ENCODE results near the gene SPR. TPM values are rescaled to one million over a fixed set of nuclear protein-coding genes. Genes with fewer than 3 reads are reported as not detected.

The SPR gene
- total RNA-seq, 1 donor from 2014 or later: 46.2 TPM

GRCh38 chr2:72921088-72921851 lies 34.1 kb downstream of the SPR start:
- peaks cover 55% of the 10 kb centered on the region for H3K4me1 ChIP-seq
- no peak overlapping the region for H3K4me3 ChIP-seq
- no peaks in the 10 kb centered on the region for H3K9me3 ChIP-seq

GRCh38 chr2:72921853-72922252 lies 34.6 kb downstream of the SPR start:
- no peak for DNase-seq
- Histone ChIP-seq H3K27ac (no peak overlapping the region), H3K27me3 (ENCODE audit: low read depth) (peaks cover 98% of the 10 kb centered on the region), H3K9me3 (no peaks in the 10 kb centered on the region), H3K4me1 (peaks cover 49% of the 10 kb centered on the region), H3K4me3 (no peak overlapping the region), H3K36me3 (no peaks in the 10 kb centered on the region)
- no peak for ATAC-seq
- TF ChIP-seq CTCF (IDR thresholded peaks at IDR 0.05): no peak
- intact Hi-C loops (cut with DNase I): no loop called here

More at GRCh38 chr2:72921088-72921851, 34.1 kb downstream of the SPR start:
- H3K27me3 ChIP-seq (ENCODE audit: low read depth): peaks cover 98% of the 10 kb centered on the region
- ATAC-seq: no peak
- H3K36me3 ChIP-seq: no peaks in the 10 kb centered on the region
- H3K27ac ChIP-seq: no peak overlapping the region
- no peak for TF ChIP-seq CTCF (IDR thresholded peaks at IDR 0.05)
- intact Hi-C loops (cut with DNase I): no loop called here
- DNase-seq: no peak

- Histone ChIP-seq H3K4me1 (peaks cover 31% of the 10 kb centered on the region), H3K27ac (no peak overlapping the region), H3K27me3 (ENCODE audit: low read depth) (peaks cover 98% of the 10 kb centered on the region), H3K9me3 (no peaks in the 10 kb centered on the region), H3K4me3 (no peak overlapping the region), H3K36me3 (no peaks in the 10 kb centered on the region)
- DNase-seq (no peak), ATAC-seq (peak; percentile 13 to 18)
- intact Hi-C loops (cut with DNase I): no loop called here
- TF ChIP-seq CTCF (IDR thresholded peaks at IDR 0.05): no peak
These were observed 36.7 kb downstream of the SPR start for GRCh38 chr2:72923833-72924352.

- H3K27me3 ChIP-seq (ENCODE audit: low read depth): peaks cover 100% of the 10 kb centered on the region
- no peak for DNase-seq
- H3K27ac ChIP-seq: no peak overlapping the region
- H3K9me3 ChIP-seq: no peaks in the 10 kb centered on the region
- H3K36me3 ChIP-seq: no peaks in the 10 kb centered on the region
- TF ChIP-seq CTCF (IDR thresholded peaks at IDR 0.05): no peak
- ATAC-seq: peak; percentile 9 to 30
- H3K4me1 ChIP-seq: peaks cover 31% of the 10 kb centered on the region
- intact Hi-C loops (cut with DNase I): no loop called here
- no peak overlapping the region for H3K4me3 ChIP-seq
These were observed 37.4 kb downstream of the SPR start for GRCh38 chr2:72924353-72925240.

- DNase-seq: no peak
- H3K27me3 ChIP-seq (ENCODE audit: low read depth): peaks cover 95% of the 10 kb centered on the region
- H3K27ac ChIP-seq: no peak overlapping the region
These were observed 38.2 kb downstream of the SPR start for GRCh38 chr2:72925328-72925943.

More at GRCh38 chr2:72925328-72925943, 38.2 kb downstream of the SPR start:
- Histone ChIP-seq H3K9me3 (no peaks in the 10 kb centered on the region), H3K4me1 (peaks cover 23% of the 10 kb centered on the region), H3K36me3 (no peaks in the 10 kb centered on the region), H3K4me3 (no peak overlapping the region)
- intact Hi-C loops (cut with DNase I): no loop called here
- no peak for TF ChIP-seq CTCF (IDR thresholded peaks at IDR 0.05)
- ATAC-seq: no peak

Data from lower lobe of right lung (tissue), 2 donors.